WTC11 (cell line): Measurements from ENCODE around the gene SLC25A51. TPM values are rescaled to one million over a fixed set of nuclear protein-coding genes. Genes with fewer than 3 reads are reported as not detected.

ENCODE experiments used
- ATAC-seq: fragments of 200-7000 bp; cut with Tn5 transposase; 2 replicates; pipeline ENCODE4 v1.10.0; 2021; ENCODE audit warnings: mild to moderate bottlenecking, moderate library complexity
- CTCF ChIA-PET: fragments of 300-600 bp; sonication (Branson Sonifier 250); formaldehyde crosslinking; loops from one replicate; lab custom pipeline; 2021; ENCODE audit warnings: antibody characterized with exemption; lab: Charles Lee
- POLR2A ChIA-PET: fragments of 350-600 bp; sonication (Branson Sonifier 250); formaldehyde crosslinking; loops from one replicate; lab custom pipeline; 2021; ENCODE audit warnings: antibody characterized with exemption; lab: Charles Lee
- DNase-seq: peaks from one replicate; pipeline ENCODE4 v3.0.0; 2021; ENCODE audit warnings: low spot score
- H3K27ac Mint-ChIP-seq: 2 replicates; pipeline ENCODE4 v1.8.0; 2021; ENCODE audit warnings: mixed read lengths
- H3K27me3 Mint-ChIP-seq: 2 replicates; pipeline ENCODE4 v1.8.0; 2021; ENCODE audit warnings: low read depth, mild to moderate bottlenecking, moderate library complexity, mixed read lengths
- H3K36me3 Mint-ChIP-seq: 2 replicates; pipeline ENCODE4 v1.8.0; 2021; ENCODE audit warnings: mixed read lengths
- H3K4me1 Mint-ChIP-seq: 2 replicates; pipeline ENCODE4 v1.8.0; 2022; ENCODE audit warnings: mixed read lengths
- H3K4me3 Mint-ChIP-seq: 2 replicates; pipeline ENCODE4 v1.8.0; 2021; ENCODE audit warnings: mild to moderate bottlenecking, moderate library complexity, mixed read lengths
- H3K9me3 Mint-ChIP-seq: 2 replicates; pipeline ENCODE4 v1.8.0; 2021; ENCODE audit warnings: mixed read lengths
- ATF2 ChIP-seq: sonication (generic); formaldehyde crosslinking; IDR thresholded peaks from 2 replicates; pipeline ENCODE4 v1.8.1; 2022; ENCODE audit warnings: low read depth, missing genetic modification reagents, borderline replicate concordance
- CBFB ChIP-seq: sonication (generic); formaldehyde crosslinking; IDR thresholded peaks from 2 replicates; pipeline ENCODE4 v1.8.1; 2022; ENCODE audit warnings: mild to moderate bottlenecking, low read depth, missing genetic modification reagents
- FOXK1 ChIP-seq: sonication (generic); formaldehyde crosslinking; IDR thresholded peaks from 2 replicates; pipeline ENCODE4 v1.8.0; 2022; ENCODE audit warnings: mild to moderate bottlenecking, moderate library complexity, missing genetic modification reagents
- FOXP4 ChIP-seq: sonication (generic); formaldehyde crosslinking; IDR thresholded peaks from 2 replicates; pipeline ENCODE4 v1.8.0; 2022; ENCODE audit warnings: mild to moderate bottlenecking, missing genetic modification reagents
- IRF2 ChIP-seq: sonication (generic); formaldehyde crosslinking; IDR thresholded peaks from 2 replicates; pipeline ENCODE4 v1.8.0; 2022; ENCODE audit warnings: low read depth, missing genetic modification reagents, borderline replicate concordance
- NFATC4 ChIP-seq: fragments of 250-450 bp; sonication (Bioruptor Pico); IDR thresholded peaks from 2 replicates; pipeline ENCODE4 v1.9.0; 2021; ENCODE audit warnings: mild to moderate bottlenecking
- NFE2L1 ChIP-seq: sonication (generic); formaldehyde crosslinking; IDR thresholded peaks from 2 replicates; pipeline ENCODE4 v1.8.1; 2023; ENCODE audit warnings: missing genetic modification reagents
- NR1H2 ChIP-seq: sonication (generic); formaldehyde crosslinking; IDR thresholded peaks from 2 replicates; pipeline ENCODE4 v1.9.0; 2021; ENCODE audit warnings: mild to moderate bottlenecking, moderate library complexity, missing genetic modification reagents
- NR3C1 ChIP-seq: sonication (generic); formaldehyde crosslinking; conservative IDR thresholded peaks from 2 replicates; pipeline ENCODE4 v1.8.1; 2023; ENCODE audit warnings: low read depth, mild to moderate bottlenecking, missing genetic modification reagents
- STAT6 ChIP-seq: sonication (generic); formaldehyde crosslinking; conservative IDR thresholded peaks from 2 replicates; pipeline ENCODE4 v1.8.1; 2023; ENCODE audit warnings: mild to moderate bottlenecking, low read depth, missing genetic modification reagents, moderate library complexity
- USF2 ChIP-seq: sonication (generic); formaldehyde crosslinking; IDR thresholded peaks from 2 replicates; pipeline ENCODE4 v1.8.1; 2023; ENCODE audit warnings: mild to moderate bottlenecking, missing genetic modification reagents, moderate library complexity
- ZMAT4 ChIP-seq: fragments of 250-450 bp; sonication (Bioruptor Pico); IDR thresholded peaks from 2 replicates; pipeline ENCODE4 v1.9.0; 2021; ENCODE audit warnings: mild to moderate bottlenecking
- ZNF263 ChIP-seq: sonication (generic); formaldehyde crosslinking; IDR thresholded peaks from 2 replicates; pipeline ENCODE4 v1.8.1; 2022; ENCODE audit warnings: low read depth, mild to moderate bottlenecking, moderate library complexity, missing genetic modification reagents
- ZNF317 ChIP-seq: sonication (generic); formaldehyde crosslinking; IDR thresholded peaks from 2 replicates; pipeline ENCODE4 v1.8.1; 2023; ENCODE audit warnings: low read depth, mild to moderate bottlenecking, moderate library complexity, missing genetic modification reagents, borderline replicate concordance
- total RNA-seq: library from RNA; stranded (reverse); gene quantifications from 3 replicates; pipeline ENCODE4 v1.2.3, GENCODE V29; 2021
- TF ChIP-seq, protein P1 (sequence below): sonication (generic); formaldehyde crosslinking; IDR thresholded peaks from 2 replicates; pipeline ENCODE4 v1.8.1; 2023; ENCODE audit warnings: mild to moderate bottlenecking, missing genetic modification reagents
- TF ChIP-seq, protein P2 (sequence below): sonication (generic); formaldehyde crosslinking; IDR thresholded peaks from 2 replicates; pipeline ENCODE4 v1.8.0; 2022; ENCODE audit warnings: missing genetic modification reagents

SLC25A51 gene
- total RNA-seq, 1 experiment from 2014 or later: 15.4 TPM

DNA sequence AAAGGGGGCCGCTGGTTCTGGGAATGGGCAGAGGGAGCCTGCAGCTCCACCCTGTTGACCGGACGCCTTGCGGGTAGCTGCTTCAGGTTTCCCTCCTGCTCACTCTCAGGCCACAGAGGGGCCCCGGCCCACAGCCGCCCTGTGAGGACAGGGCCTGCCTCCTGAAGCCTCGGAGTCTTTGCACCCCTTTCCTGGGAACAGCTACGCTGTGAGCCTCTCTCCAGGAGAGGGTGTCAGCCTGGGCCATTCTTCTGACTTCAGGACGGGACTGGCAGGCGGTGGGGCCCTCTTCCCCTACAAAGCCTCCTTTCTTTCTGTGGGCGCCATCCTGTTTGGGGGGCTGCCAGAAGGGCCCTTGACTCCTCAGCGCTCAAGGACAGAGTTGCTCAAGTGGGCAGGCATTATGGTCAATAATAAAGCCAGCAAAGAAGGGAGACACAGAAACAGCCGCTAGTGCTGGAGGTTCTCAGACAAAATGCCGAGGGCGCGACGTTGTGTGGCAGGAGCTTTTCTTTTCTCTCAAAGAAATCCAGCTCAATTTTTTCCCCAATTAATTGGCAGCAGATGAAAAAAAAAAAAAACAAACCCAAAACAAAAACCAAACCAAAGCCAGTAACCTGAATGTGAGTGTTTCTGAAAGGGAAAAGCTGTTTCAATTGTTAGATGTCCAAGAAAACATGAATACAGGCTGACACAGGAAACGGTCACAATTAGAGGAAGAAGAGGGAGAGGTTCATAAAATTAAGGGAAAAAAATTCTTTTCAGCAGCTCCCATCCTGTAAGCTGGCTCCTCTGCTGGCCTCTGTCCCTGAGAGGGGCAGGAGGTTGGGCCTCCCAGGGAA is 12.8 kb upstream of the SLC25A51 start (continued):
- TF ChIP-seq NR1H2 (no peak), NR3C1 (CRISPR knock-in tag) (no peak), CBFB (CRISPR knock-in tag) (no peak), FOXK1 (CRISPR knock-in tag) (no peak), ZNF263 (CRISPR knock-in tag) (no peak), IRF2 (CRISPR knock-in tag) (no peak), ATF2 (CRISPR knock-in tag) (no peak), NFATC4 (no peak), STAT6 (no peak), ZNF317 (CRISPR knock-in tag) (no peak), FOXP4 (no peak), USF2 (CRISPR knock-in tag) (no peak), ZMAT4 (CRISPR knock-in tag) (no peak)

- POLR2A ChIA-PET: no interaction called here
- no peak overlapping the region for H3K4me3 Mint-ChIP-seq
- ATAC-seq: no peak
- TF ChIP-seq NFE2L1 (CRISPR knock-in tag) (no peak), STAT6 (no peak)
- TF ChIP-seq, protein P1, sequence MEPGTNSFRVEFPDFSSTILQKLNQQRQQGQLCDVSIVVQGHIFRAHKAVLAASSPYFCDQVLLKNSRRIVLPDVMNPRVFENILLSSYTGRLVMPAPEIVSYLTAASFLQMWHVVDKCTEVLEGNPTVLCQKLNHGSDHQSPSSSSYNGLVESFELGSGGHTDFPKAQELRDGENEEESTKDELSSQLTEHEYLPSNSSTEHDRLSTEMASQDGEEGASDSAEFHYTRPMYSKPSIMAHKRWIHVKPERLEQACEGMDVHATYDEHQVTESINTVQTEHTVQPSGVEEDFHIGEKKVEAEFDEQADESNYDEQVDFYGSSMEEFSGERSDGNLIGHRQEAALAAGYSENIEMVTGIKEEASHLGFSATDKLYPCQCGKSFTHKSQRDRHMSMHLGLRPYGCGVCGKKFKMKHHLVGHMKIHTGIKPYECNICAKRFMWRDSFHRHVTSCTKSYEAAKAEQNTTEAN (CRISPR knock-in tag): no peak
- TF ChIP-seq, protein P2, sequence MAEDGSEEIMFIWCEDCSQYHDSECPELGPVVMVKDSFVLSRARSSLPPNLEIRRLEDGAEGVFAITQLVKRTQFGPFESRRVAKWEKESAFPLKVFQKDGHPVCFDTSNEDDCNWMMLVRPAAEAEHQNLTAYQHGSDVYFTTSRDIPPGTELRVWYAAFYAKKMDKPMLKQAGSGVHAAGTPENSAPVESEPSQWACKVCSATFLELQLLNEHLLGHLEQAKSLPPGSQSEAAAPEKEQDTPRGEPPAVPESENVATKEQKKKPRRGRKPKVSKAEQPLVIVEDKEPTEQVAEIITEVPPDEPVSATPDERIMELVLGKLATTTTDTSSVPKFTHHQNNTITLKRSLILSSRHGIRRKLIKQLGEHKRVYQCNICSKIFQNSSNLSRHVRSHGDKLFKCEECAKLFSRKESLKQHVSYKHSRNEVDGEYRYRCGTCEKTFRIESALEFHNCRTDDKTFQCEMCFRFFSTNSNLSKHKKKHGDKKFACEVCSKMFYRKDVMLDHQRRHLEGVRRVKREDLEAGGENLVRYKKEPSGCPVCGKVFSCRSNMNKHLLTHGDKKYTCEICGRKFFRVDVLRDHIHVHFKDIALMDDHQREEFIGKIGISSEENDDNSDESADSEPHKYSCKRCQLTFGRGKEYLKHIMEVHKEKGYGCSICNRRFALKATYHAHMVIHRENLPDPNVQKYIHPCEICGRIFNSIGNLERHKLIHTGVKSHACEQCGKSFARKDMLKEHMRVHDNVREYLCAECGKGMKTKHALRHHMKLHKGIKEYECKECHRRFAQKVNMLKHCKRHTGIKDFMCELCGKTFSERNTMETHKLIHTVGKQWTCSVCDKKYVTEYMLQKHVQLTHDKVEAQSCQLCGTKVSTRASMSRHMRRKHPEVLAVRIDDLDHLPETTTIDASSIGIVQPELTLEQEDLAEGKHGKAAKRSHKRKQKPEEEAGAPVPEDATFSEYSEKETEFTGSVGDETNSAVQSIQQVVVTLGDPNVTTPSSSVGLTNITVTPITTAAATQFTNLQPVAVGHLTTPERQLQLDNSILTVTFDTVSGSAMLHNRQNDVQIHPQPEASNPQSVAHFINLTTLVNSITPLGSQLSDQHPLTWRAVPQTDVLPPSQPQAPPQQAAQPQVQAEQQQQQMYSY (CRISPR knock-in tag): no peak
- H3K9me3 Mint-ChIP-seq: no peaks in the 10 kb centered on the region
- CTCF ChIA-PET: interaction anchor here (2.0 to 3.2 kb wide), 2 partner anchors 172 to 348 kb away, joined by 5 to 37 read pairs; no protein-coding TSS in a partner anchor
- no peak for DNase-seq
- no peaks in the 10 kb centered on the region for H3K27me3 Mint-ChIP-seq
- no peaks in the 10 kb centered on the region; the same call in 1 of the 2 replicates for H3K36me3 Mint-ChIP-seq
- no peak overlapping the region for H3K27ac Mint-ChIP-seq
- peaks cover 19% of the 10 kb centered on the region for H3K4me1 Mint-ChIP-seq
Observed at GRCh38 chr9:37915911-37916470, 12.1 kb upstream of the SLC25A51 start.
